Measurements from ENCODE around the gene FIGNL2.
"Not testable (repeated sequence)": the region's sequence is repeated elsewhere in the genome, so short reads cannot be mapped to it uniquely, and the experiment has no call there.

Gene FIGNL2

GRCh38 chr12:51818086-51818485 lies 30.4 kb downstream of the FIGNL2 start:
- DNase-seq (ENCODE audit: low read depth) = no peak

GRCh38 chr12:51817027-51817953 lies 31.2 kb downstream of the FIGNL2 start:
- no peak for DNase-seq (ENCODE audit: low read depth)

- DNase-seq (ENCODE audit: low read depth) = no peak
These were observed 32.9 kb downstream of the FIGNL2 start for GRCh38 chr12:51815571-51815970.

DNA sequence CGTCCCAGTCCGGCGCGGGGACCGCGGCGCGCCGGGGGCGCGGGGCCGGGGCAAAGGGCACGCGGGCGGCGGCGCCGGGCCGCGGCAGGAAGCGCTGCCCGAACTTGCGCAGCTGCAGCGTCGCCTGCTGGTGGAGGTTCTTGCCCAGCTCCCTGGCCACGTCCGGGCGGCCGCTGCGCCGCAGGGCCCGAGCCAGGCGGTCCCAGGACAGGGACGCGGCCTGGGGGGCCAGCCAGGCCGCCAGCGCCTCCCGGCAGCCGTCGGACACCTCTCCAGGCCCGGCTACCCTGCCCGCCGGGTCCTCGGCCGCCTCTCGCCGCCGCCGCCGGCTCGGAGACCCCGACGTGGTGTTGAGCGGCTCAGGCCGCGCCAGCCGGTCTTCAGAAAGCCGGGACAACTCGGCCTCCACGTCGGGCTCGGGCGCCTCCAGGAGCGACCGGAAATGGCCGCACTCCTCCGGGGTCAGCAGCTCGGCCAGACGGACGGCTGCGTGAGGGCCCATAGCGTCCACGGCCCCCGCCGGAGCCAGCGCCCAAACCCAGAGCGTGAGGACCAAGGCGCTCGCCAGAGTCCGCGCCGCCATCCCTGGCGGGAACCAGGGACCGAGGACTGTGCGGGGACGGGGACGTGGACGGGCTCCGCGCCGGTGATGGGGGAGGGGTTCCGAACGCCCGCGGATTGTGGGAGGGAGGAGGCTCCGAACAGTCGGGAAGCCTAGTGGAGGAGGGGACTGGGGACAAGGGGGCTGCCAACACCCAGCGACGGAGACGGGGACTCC lies 34.0 kb downstream of the FIGNL2 start:
- DNase-seq (ENCODE audit: low read depth) = peak; percentile 40

GRCh38 chr12:51813931-51814310 lies 34.6 kb downstream of the FIGNL2 start:
- no peak for DNase-seq (ENCODE audit: low read depth)

GRCh38 chr12:51812871-51813270 lies 35.6 kb downstream of the FIGNL2 start:
- DNase-seq (ENCODE audit: low read depth) = no peak

DNA sequence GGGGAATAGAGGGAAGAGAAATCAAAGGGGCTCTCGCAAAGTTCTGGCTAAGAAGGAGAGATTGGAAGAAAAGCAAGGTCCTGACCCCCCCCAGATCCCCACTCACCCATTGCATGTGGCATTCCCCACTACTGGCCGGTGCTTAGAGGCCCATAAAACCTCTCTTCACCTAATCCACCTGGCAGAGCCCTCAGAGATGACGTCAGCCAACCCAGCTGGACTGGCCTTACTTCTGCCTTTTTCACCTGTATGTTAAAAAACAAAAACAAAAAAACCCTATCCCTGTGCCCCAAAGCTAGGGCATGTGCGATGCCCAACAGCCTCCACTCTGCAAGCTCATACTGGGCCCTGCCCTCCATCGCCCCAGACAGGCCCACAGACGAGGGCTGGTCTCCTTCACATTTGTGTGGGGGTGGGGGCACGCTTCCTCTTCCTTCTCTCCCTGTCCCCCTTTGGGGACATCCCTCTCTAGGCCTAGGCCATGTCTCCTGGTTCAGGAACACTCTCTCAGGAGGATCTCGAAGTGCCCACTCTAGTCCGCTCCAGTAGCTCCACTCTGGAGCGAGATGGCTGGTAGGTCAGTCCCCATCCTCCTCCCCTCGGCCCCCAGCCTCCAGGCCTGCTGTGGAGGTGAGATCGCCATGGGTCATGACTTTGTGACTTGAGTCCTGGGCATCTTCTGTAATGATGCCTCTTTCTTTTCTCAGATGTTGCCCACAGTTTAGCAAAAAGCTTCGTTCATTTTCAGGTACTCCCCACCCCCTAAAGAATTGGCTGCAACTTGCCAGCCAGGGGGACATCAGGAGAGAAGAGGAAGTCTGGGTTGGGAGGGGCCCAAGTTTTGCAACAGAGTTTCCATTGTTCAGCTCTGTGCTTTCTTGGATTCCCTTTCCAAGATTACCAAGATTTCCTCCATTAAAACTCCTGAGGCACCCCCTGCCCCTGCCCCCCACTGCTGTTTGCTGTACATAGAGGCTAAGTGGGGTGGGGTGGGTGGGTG lies 37.0 kb downstream of the FIGNL2 start:
- DNase-seq (ENCODE audit: low read depth) = no peak

GRCh38 chr12:51809193-51809592 lies 39.3 kb downstream of the FIGNL2 start:
- no peak for DNase-seq (ENCODE audit: low read depth)

GRCh38 chr12:51806896-51807295 lies 41.6 kb downstream of the FIGNL2 start:
- no peak for DNase-seq (ENCODE audit: low read depth)

DNA sequence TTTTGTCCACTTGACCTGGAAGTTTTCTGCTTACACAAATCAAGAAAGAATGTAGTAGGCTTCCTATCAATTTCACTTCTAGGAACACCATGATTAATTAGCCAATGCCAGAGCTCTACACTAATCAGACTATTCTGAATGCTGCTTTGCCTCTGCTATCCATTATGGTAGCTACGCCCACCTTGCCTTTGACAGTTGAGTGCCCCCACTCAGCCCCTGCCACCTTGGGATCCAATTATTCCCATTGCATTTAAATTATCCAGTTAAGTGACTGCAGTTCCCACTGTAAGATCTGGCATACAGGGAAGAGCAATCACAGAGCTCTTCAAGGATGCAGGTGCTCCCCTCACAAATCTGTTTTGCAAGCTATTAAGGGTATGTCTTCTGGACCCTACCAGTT lies 47.5 kb downstream of the FIGNL2 start:
- no peak for DNase-seq (ENCODE audit: low read depth)

GRCh38 chr12:51798501-51798900 lies 50.0 kb downstream of the FIGNL2 start:
- no peak for DNase-seq (ENCODE audit: low read depth)

DNA sequence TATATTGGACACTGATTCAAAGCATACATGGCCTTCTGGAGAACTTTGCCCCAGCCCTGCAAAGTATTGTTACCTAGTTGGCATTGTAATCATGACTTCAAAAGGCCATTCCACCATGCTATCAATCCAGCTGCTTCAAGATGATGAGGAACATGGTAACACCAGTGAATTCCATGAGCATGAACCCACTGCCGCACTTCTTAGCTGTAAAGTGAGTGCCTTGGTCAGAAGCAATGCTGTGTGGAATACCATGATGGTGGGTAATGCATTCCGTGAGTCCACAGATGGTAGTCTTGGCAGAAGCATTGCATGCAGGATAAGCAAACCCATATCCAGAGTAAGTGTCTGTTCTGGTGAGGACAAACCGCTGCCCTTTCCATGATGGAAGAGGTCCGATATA lies 50.5 kb downstream of the FIGNL2 start:
- not testable (repeated sequence) for DNase-seq (ENCODE audit: low read depth)

- no peak for DNase-seq (ENCODE audit: low read depth)
These were observed 51.2 kb downstream of the FIGNL2 start for GRCh38 chr12:51797301-51797700.

GRCh38 chr12:51793201-51793600 lies 55.3 kb downstream of the FIGNL2 start:
- DNase-seq (ENCODE audit: low read depth) = no peak

GRCh38 chr12:51792417-51792816 lies 56.1 kb downstream of the FIGNL2 start:
- DNase-seq (ENCODE audit: low read depth) = no peak

DNA sequence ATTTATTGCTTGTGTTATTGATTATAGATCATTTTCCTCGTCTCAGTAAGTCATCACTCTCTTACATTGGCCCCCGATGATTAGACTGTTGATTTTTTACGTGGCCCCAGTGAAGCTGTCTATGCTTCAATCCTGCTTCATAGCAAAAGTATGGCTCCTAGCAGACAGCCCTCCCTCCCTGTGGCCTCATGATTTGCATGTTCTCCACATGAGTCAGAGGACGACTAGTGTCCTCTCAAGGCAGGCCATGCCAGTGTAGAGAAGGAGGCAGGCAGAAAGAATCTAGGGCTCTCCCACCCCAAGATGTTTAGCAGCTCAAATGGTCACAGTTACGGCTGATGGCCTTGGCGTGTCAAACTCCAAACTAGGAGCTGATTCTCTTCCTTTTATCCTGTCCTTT lies 59.6 kb downstream of the FIGNL2 start:
- no peak for DNase-seq (ENCODE audit: low read depth)

- no peak for DNase-seq (ENCODE audit: low read depth)
These were observed 62.6 kb downstream of the FIGNL2 start for GRCh38 chr12:51785906-51786305.

DNA sequence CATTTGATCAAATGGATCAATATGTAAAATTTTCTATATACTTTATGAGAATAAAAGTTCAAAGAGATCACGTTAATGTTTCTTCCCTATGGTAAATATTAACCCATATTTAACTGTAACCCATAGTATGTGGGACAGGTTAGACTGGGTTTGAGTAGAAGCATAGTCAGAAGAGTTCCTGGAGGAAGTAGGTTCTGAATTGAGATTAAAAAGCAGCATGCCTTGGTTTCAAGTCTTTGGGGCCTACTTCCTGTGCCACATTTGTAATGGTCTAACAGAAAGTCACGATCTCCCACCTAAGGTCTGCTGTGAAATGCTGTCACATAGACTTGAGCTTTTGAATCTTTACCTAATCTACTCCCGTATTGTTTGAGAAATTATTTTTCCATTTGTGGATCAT lies 63.8 kb downstream of the FIGNL2 start:
- no peak for DNase-seq (ENCODE audit: low read depth)

- DNase-seq (ENCODE audit: low read depth) = no peak
These were observed 68.6 kb downstream of the FIGNL2 start for GRCh38 chr12:51779876-51780275.

DNA sequence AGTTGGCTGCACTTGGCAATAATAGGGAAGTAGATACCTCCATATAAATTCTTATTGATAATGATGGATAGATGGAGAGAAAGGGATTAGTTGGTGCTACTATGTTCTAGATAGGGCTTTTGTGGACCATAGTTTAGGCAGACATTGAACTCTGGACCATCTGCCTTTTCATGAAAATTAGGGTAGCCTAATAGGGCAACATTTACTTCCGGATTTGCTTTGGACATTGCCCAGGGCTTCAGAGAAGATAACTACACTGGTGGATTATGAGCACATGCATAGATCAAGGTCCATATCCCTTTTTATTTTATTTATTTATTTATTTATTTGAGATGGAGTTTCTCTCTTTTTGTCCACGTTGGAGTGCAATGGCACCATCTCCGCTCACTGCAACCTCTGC lies 70.5 kb downstream of the FIGNL2 start:
- no peak for DNase-seq (ENCODE audit: low read depth)

DNA sequence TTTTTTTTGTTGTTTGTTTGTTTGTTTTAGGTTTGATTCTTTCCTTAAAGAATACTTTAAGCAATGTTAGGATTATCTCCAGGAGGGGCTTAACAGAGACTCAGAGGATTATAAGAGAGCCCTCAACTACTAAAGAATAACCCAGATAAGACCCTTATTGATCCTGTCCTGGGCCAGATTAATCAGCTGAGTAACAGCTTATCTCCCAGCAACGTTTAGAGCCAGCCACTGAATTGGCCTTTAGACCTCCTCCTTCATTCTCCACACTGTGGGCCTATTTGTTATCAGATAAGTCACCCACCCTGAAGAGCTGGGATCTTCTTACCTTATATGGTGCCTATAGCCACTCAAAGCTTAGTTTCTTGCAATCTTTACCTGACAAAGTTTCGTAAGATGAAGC lies 71.1 kb downstream of the FIGNL2 start:
- DNase-seq (ENCODE audit: low read depth) = no peak

DNA sequence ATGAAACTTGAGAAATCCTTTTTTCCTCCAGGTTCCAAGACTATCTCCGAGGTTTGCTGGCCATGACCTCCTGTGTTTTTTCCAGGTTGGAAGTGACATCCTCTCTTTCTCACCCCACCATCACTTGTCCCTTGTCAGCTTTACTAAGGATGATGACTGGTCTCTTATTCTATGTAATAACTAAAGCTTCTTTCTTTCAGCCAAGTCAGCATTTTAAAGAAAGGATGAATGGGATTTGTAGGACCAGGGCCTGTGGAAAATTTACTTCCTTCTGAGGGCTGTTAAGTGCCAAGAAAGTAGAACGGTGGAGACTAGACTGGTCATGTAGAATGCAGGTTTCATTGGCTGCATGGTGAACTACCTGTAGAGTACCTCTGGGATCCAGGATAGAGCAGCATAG lies 73.6 kb downstream of the FIGNL2 start:
- DNase-seq (ENCODE audit: low read depth) = no peak
